Measurements from ENCODE around the gene ADAM23.

ADAM23 gene

DNA sequence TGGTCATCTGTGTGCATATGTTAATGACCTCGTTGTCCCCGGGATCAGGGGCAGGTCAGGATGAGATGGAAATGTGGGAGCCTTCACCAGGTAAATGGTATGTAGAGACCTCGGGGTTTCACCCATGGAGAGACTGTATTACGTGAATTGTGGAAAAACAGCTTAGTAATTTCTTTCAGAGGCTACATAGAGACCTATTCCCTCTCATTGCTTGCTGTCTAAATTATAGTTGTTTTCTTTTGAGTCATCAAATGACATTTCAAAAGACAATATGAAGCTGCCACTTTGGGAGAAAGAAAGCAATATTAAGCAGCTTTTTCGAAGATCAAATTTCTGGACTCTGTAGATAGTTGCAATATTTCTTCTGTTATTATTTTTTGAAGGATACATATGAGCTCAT lies 20.4 kb downstream of the ADAM23 start:
- no peaks in the 10 kb centered on the region for H3K27me3 ChIP-seq (ENCODE audit: control insufficient read depth in 5 of 5, insufficient read depth in 4 of 5, low read length in 5 of 5)
- no peak overlapping the region for H3K27ac ChIP-seq (ENCODE audit: low read depth, low read length)

DNA sequence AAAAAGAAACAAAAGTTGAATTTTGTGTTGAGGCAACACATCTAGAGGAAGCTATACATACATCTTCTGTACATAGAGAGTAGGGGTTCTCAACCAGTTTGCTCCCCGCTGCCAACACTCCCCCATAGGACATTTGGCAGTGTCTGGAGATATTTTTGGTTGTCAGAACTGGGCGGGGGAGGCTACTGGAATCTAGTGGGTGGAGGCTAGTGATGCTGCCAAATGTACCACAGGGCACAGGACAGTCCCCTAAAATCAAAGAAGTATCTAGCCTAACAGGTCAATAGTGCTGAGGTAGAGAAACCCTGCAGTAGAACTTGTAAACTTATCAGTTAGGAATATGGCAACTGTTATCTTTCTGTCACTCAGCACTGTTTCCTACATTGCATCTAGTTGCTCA lies 21.3 kb downstream of the ADAM23 start:
- Histone ChIP-seq H3K27ac (ENCODE audit: low read depth, low read length) (no peak overlapping the region), H3K27me3 (ENCODE audit: control insufficient read depth in 5 of 5, insufficient read depth in 4 of 5, low read length in 5 of 5) (no peaks in the 10 kb centered on the region)

More for the DNA sequence above, 20.4 kb downstream of the ADAM23 start:
- H3K9ac ChIP-seq (ENCODE audit: low read length in 5 of 5): no peak overlapping the region
- no peak overlapping the region for H3K4me3 ChIP-seq (ENCODE audit: low read depth in 1 of 5, low read length in 5 of 5)
- peaks cover 0 to 12% (median 0%) of the 10 kb centered on the region in 5 donors for H3K9me3 ChIP-seq (ENCODE audit: control insufficient read depth in 5 of 5, low read length in 5 of 5)
- H3K36me3 ChIP-seq (ENCODE audit: control insufficient read depth in 5 of 5, insufficient read depth in 5 of 5, low read length in 5 of 5): no peaks in the 10 kb centered on the region
- H3K4me1 ChIP-seq (ENCODE audit: control insufficient read depth in 5 of 5, insufficient read depth in 5 of 5, low read length in 5 of 5): no peaks in the 10 kb centered on the region

GRCh38 chr2:206471524-206472062 lies 28.3 kb downstream of the ADAM23 start:
- H3K4me3 ChIP-seq (ENCODE audit: low read depth in 1 of 5, low read length in 5 of 5): no peak overlapping the region
- no peaks in the 10 kb centered on the region for H3K4me1 ChIP-seq (ENCODE audit: control insufficient read depth in 5 of 5, insufficient read depth in 5 of 5, low read length in 5 of 5)
- H3K36me3 ChIP-seq (ENCODE audit: control insufficient read depth in 5 of 5, insufficient read depth in 5 of 5, low read length in 5 of 5): no peaks in the 10 kb centered on the region
- H3K9me3 ChIP-seq (ENCODE audit: control insufficient read depth in 5 of 5, low read length in 5 of 5): peaks cover 0 to 7% (median 0%) of the 10 kb centered on the region in 5 donors
- H3K27me3 ChIP-seq (ENCODE audit: control insufficient read depth in 5 of 5, insufficient read depth in 4 of 5, low read length in 5 of 5): no peaks in the 10 kb centered on the region
- no peak overlapping the region for H3K27ac ChIP-seq (ENCODE audit: low read depth, low read length)
- no peak overlapping the region for H3K9ac ChIP-seq (ENCODE audit: low read length in 5 of 5)

More for the DNA sequence above, 21.3 kb downstream of the ADAM23 start:
- peaks cover 0 to 12% (median 0%) of the 10 kb centered on the region in 5 donors for H3K9me3 ChIP-seq (ENCODE audit: control insufficient read depth in 5 of 5, low read length in 5 of 5)
- no peaks in the 10 kb centered on the region for H3K4me1 ChIP-seq (ENCODE audit: control insufficient read depth in 5 of 5, insufficient read depth in 5 of 5, low read length in 5 of 5)
- H3K4me3 ChIP-seq (ENCODE audit: low read depth in 1 of 5, low read length in 5 of 5): no peak overlapping the region
- H3K36me3 ChIP-seq (ENCODE audit: control insufficient read depth in 5 of 5, insufficient read depth in 5 of 5, low read length in 5 of 5): no peaks in the 10 kb centered on the region
- no peak overlapping the region for H3K9ac ChIP-seq (ENCODE audit: low read length in 5 of 5)

DNA sequence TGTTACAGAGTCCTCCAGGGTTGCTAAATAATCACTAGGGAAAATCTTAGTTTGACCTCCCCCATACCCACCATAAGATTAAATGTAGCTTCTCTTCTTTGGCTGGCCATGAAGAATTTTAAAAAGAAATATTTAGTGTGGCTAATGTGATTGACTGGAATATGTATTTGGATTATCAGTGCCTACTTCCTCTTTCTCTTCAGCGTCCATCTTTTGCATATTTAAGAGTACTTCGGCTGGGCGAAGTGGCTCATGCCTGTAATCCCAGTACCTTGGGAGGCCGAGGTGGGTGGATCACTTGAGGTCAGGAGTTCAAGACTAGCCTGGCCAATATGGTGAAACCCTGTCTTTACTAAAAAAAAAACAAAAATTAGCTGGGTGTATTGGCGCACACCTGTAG lies 28.8 kb downstream of the ADAM23 start:
- Histone ChIP-seq H3K27me3 (ENCODE audit: control insufficient read depth in 5 of 5, insufficient read depth in 4 of 5, low read length in 5 of 5) (no peaks in the 10 kb centered on the region), H3K9me3 (ENCODE audit: control insufficient read depth in 5 of 5, low read length in 5 of 5) (peaks cover 0 to 7% (median 0%) of the 10 kb centered on the region in 5 donors), H3K27ac (ENCODE audit: low read depth, low read length) (no peak overlapping the region), H3K4me1 (ENCODE audit: control insufficient read depth in 5 of 5, insufficient read depth in 5 of 5, low read length in 5 of 5) (no peaks in the 10 kb centered on the region), H3K9ac (ENCODE audit: low read length in 5 of 5) (no peak overlapping the region), H3K4me3 (ENCODE audit: low read depth in 1 of 5, low read length in 5 of 5) (no peak overlapping the region), H3K36me3 (ENCODE audit: control insufficient read depth in 5 of 5, insufficient read depth in 5 of 5, low read length in 5 of 5) (no peaks in the 10 kb centered on the region)

GRCh38 chr2:206474099-206474498 lies 30.8 kb downstream of the ADAM23 start:
- Histone ChIP-seq H3K4me1 (ENCODE audit: control insufficient read depth in 5 of 5, insufficient read depth in 5 of 5, low read length in 5 of 5) (no peaks in the 10 kb centered on the region), H3K36me3 (ENCODE audit: control insufficient read depth in 5 of 5, insufficient read depth in 5 of 5, low read length in 5 of 5) (no peaks in the 10 kb centered on the region)

DNA sequence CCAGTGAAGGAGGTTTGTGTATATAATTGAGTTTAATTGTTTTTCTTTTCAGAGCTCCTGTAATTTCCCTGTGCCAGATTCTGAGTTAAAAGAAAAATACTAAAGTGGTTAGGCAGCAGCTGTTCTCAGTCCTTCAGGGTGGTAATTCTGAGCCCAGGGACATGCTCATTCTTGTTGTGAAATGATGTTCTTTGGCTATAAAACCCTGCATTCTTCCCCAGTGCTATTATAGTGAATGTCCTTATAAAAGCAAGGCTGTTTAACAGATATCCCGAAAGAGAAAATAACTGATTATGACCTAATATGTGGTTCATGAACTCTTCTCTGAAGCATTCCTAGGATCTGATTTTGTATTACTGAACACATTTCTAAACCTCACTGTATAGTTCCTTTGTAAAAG lies 34.0 kb downstream of the ADAM23 start:
- Histone ChIP-seq H3K27ac (ENCODE audit: low read depth, low read length) (no peak overlapping the region), H3K27me3 (ENCODE audit: control insufficient read depth in 5 of 5, insufficient read depth in 4 of 5, low read length in 5 of 5) (peaks cover 0 to 3% (median 0%) of the 10 kb centered on the region in 5 donors), H3K4me3 (ENCODE audit: low read depth in 1 of 5, low read length in 5 of 5) (no peak overlapping the region), H3K36me3 (ENCODE audit: control insufficient read depth in 5 of 5, insufficient read depth in 5 of 5, low read length in 5 of 5) (no peaks in the 10 kb centered on the region), H3K4me1 (ENCODE audit: control insufficient read depth in 5 of 5, insufficient read depth in 5 of 5, low read length in 5 of 5) (no peaks in the 10 kb centered on the region), H3K9me3 (ENCODE audit: control insufficient read depth in 5 of 5, low read length in 5 of 5) (no peaks in the 10 kb centered on the region), H3K9ac (ENCODE audit: low read length in 5 of 5) (no peak overlapping the region)

More at GRCh38 chr2:206474099-206474498, 30.8 kb downstream of the ADAM23 start:
- Histone ChIP-seq H3K27ac (ENCODE audit: low read depth, low read length) (no peak overlapping the region), H3K9me3 (ENCODE audit: control insufficient read depth in 5 of 5, low read length in 5 of 5) (no peaks in the 10 kb centered on the region), H3K27me3 (ENCODE audit: control insufficient read depth in 5 of 5, insufficient read depth in 4 of 5, low read length in 5 of 5) (peaks cover 0 to 2% (median 0%) of the 10 kb centered on the region in 5 donors), H3K4me3 (ENCODE audit: low read depth in 1 of 5, low read length in 5 of 5) (no peak overlapping the region), H3K9ac (ENCODE audit: low read length in 5 of 5) (no peak overlapping the region)

DNA sequence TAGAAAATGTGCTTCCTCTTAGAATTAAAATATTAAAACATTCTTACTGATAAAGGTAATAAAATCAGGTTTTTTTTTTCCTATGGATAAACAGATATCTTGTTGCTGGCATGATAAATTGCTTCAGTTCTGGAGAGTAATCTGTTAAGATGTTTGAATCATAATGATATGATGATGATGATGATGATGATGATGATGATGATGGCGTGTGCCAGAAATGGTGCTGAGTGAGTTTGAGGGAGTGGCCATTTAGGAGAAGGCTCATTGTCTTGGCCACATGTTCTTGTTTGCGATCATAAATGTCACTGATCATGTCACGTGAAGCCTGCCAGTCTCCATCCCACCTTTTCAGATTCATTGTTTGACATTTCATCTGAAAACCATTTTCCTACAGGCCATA lies 35.0 kb downstream of the ADAM23 start:
- no peaks in the 10 kb centered on the region for H3K9me3 ChIP-seq (ENCODE audit: control insufficient read depth in 5 of 5, low read length in 5 of 5)

DNA sequence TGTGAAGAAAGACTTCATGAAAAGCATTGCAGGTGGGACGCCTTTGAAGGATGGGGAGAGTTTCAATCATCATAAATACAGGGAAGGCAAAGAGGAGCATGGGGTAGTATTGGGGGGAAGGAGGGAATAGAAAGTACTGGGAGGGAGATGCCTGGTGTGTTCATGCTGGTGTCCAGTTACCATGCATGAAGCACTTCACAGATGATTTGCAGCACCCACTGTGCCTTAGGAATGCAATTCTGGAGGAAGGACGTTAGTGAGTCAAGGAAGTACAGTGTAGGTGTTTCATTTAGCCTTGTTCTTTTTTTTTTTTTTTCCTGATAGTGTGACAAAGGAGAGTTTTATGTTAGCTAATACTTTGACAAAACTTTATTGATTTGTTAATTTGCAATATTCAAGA lies 36.8 kb downstream of the ADAM23 start:
- no peak overlapping the region for H3K27ac ChIP-seq (ENCODE audit: low read depth, low read length)
- no peak overlapping the region for H3K9ac ChIP-seq (ENCODE audit: low read length in 5 of 5)
- H3K4me3 ChIP-seq (ENCODE audit: low read depth in 1 of 5, low read length in 5 of 5): no peak overlapping the region
- H3K27me3 ChIP-seq (ENCODE audit: control insufficient read depth in 5 of 5, insufficient read depth in 4 of 5, low read length in 5 of 5): peaks cover 0 to 3% (median 0%) of the 10 kb centered on the region in 5 donors
- no peaks in the 10 kb centered on the region for H3K4me1 ChIP-seq (ENCODE audit: control insufficient read depth in 5 of 5, insufficient read depth in 5 of 5, low read length in 5 of 5)
- no peaks in the 10 kb centered on the region for H3K9me3 ChIP-seq (ENCODE audit: control insufficient read depth in 5 of 5, low read length in 5 of 5)
- no peaks in the 10 kb centered on the region for H3K36me3 ChIP-seq (ENCODE audit: control insufficient read depth in 5 of 5, insufficient read depth in 5 of 5, low read length in 5 of 5)

More for the DNA sequence above, 35.0 kb downstream of the ADAM23 start:
- H3K4me1 ChIP-seq (ENCODE audit: control insufficient read depth in 5 of 5, insufficient read depth in 5 of 5, low read length in 5 of 5): no peaks in the 10 kb centered on the region
- H3K36me3 ChIP-seq (ENCODE audit: control insufficient read depth in 5 of 5, insufficient read depth in 5 of 5, low read length in 5 of 5): no peaks in the 10 kb centered on the region
- no peak overlapping the region for H3K9ac ChIP-seq (ENCODE audit: low read length in 5 of 5)
- H3K27ac ChIP-seq (ENCODE audit: low read depth, low read length): no peak overlapping the region
- H3K27me3 ChIP-seq (ENCODE audit: control insufficient read depth in 5 of 5, insufficient read depth in 4 of 5, low read length in 5 of 5): peaks cover 0 to 3% (median 0%) of the 10 kb centered on the region in 5 donors
- H3K4me3 ChIP-seq (ENCODE audit: low read depth in 1 of 5, low read length in 5 of 5): no peak overlapping the region

DNA sequence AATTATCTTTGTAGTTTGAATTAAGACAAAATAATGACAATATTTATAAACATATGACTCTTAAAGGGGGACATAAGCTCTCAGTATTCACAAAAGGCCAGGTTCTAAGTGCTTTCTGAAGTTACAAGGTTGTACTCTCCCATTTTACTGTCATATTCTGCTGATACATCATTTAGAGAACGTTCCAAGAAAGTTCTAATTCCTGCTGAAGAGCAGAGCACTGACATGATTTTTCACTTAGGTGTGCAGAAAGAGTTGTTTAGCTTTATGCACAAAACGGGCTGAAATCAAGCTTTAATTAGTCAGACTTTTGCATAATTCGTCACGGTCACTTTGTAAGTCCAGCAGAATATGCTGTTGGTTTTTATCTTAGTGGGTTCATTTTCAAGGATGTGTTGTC lies 37.3 kb downstream of the ADAM23 start:
- Histone ChIP-seq H3K9ac (ENCODE audit: low read length in 5 of 5) (no peak overlapping the region), H3K27ac (ENCODE audit: low read depth, low read length) (no peak overlapping the region), H3K36me3 (ENCODE audit: control insufficient read depth in 5 of 5, insufficient read depth in 5 of 5, low read length in 5 of 5) (no peaks in the 10 kb centered on the region), H3K4me3 (ENCODE audit: low read depth in 1 of 5, low read length in 5 of 5) (no peak overlapping the region), H3K4me1 (ENCODE audit: control insufficient read depth in 5 of 5, insufficient read depth in 5 of 5, low read length in 5 of 5) (no peaks in the 10 kb centered on the region), H3K9me3 (ENCODE audit: control insufficient read depth in 5 of 5, low read length in 5 of 5) (no peaks in the 10 kb centered on the region), H3K27me3 (ENCODE audit: control insufficient read depth in 5 of 5, insufficient read depth in 4 of 5, low read length in 5 of 5) (peaks cover 0 to 3% (median 0%) of the 10 kb centered on the region in 5 donors)

- no peaks in the 10 kb centered on the region for H3K36me3 ChIP-seq (ENCODE audit: control insufficient read depth in 5 of 5, insufficient read depth in 5 of 5, low read length in 5 of 5)
- no peaks in the 10 kb centered on the region for H3K9me3 ChIP-seq (ENCODE audit: control insufficient read depth in 5 of 5, low read length in 5 of 5)
- H3K27me3 ChIP-seq (ENCODE audit: control insufficient read depth in 5 of 5, insufficient read depth in 4 of 5, low read length in 5 of 5): peaks cover 0 to 5% (median 0%) of the 10 kb centered on the region in 5 donors
- H3K27ac ChIP-seq (ENCODE audit: low read depth, low read length): no peak overlapping the region
- H3K4me1 ChIP-seq (ENCODE audit: control insufficient read depth in 5 of 5, insufficient read depth in 5 of 5, low read length in 5 of 5): no peaks in the 10 kb centered on the region
- H3K4me3 ChIP-seq (ENCODE audit: low read depth in 1 of 5, low read length in 5 of 5): no peak overlapping the region
- no peak overlapping the region for H3K9ac ChIP-seq (ENCODE audit: low read length in 5 of 5)
These were observed 37.7 kb downstream of the ADAM23 start for GRCh38 chr2:206481056-206481455.
